GM21526 (cell line): ENCODE data around the gene USP24.

Experiments used
- ATAC-seq: cut with Tn5 transposase; IDR thresholded peaks from one replicate; pipeline ENCODE4 v1.9.1; 2021; ENCODE audit warnings: moderate library complexity; ENCODE audit not compliant: unreplicated experiment, low FRiP score

Gene USP24

DNA sequence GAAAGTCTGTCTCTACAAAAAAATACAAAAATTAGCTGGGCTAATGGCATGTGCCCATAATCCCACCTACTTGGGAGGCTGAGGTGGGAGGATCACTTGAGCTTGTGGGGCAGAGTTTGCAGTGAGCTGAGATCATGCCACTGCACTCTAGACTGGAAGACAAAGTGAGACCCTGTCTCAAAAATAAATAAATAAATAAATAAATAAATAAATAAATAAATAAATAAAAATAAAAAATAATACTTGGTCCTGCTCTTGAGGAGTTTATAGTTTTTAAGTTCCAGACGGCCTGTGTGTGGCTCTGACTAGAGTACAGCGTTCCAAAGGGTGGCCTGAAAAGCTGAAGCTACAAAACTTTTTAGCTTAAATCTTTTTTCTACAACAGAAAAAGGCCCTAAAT, 140.7 kb downstream of the USP24 start:
- no peak for ATAC-seq

GRCh38 chr1:55073187-55073916, 141.8 kb downstream of the USP24 start:
- no peak for ATAC-seq

GRCh38 chr1:55071477-55071876, 143.7 kb downstream of the USP24 start:
- no peak for ATAC-seq

GRCh38 chr1:55070293-55071164, 144.6 kb downstream of the USP24 start:
- no peak for ATAC-seq

DNA sequence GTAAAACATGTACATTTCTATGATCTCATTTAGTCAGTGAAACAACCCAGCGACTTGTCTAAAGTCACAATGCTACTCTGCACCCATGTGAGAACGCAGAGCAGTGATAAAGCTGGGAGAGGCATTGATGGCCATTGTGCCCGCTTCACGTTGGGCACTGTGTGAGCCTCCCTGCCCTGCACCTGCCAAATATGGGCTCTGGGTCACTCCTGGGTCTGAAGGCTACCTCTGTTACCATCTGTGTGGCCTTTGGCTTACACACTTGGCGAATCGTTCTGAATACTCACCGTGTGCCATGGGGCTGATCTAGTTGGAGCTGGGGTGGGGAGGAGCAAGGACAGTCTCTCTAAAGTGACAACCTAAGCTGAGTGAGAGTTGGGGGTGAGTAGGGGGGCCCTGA, 145.9 kb downstream of the USP24 start:
- ATAC-seq: no peak

DNA sequence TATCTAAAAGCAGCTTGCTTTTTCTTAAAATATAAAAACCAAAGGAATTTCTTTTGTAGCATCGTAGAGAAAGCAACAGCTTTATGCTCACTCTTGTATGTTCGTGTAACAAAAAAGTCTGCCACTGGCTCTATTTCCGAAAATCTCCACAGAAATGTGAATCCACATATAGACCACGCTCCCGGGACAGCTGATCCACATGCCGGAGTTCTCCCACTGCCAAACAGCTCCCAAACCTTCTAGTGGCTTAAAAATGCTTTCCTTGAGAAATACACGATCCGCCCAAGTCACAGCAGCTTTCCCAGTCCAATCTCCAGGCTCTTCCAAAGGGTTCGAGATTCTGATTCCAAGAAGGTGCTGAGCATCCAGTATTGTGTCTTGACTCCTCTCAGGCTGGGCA, 146.5 kb downstream of the USP24 start:
- ATAC-seq: no peak

GRCh38 chr1:55067914-55068313, 147.2 kb downstream of the USP24 start:
- no peak for ATAC-seq

- ATAC-seq: no peak
Measured at GRCh38 chr1:55067022-55067778, 148.0 kb downstream of the USP24 start.

GRCh38 chr1:55065648-55066047, 149.5 kb downstream of the USP24 start:
- no peak for ATAC-seq

DNA sequence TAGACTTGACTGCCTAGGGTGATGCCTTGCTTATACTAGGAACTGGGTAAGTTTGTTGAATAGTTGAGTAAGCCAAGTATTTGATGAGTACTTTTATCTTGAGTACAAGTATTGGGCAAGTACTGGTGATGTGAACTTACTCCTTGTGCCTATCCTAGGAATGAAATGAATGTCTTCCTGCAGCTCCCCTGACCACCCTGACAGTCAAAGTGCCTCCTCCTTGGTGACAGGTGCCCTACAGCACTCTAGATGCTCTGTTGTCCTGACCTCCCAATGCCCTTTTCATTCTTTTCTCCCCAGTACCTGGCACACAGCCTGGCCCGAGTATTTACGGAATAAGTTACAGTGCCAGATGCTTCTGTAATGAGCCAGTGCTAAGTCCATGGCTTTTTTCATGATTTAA, 150.3 kb downstream of the USP24 start:
- no peak for ATAC-seq

- ATAC-seq: no peak
Measured at GRCh38 chr1:55064071-55064581, 151.0 kb downstream of the USP24 start.

DNA sequence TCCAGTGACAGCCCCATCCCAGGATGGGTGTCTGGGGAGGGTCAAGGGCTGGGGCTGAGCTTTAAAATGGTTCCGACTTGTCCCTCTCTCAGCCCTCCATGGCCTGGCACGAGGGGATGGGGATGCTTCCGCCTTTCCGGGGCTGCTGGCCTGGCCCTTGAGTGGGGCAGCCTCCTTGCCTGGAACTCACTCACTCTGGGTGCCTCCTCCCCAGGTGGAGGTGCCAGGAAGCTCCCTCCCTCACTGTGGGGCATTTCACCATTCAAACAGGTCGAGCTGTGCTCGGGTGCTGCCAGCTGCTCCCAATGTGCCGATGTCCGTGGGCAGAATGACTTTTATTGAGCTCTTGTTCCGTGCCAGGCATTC, 151.6 kb downstream of the USP24 start:
- ATAC-seq: no peak

- no peak for ATAC-seq
Measured at GRCh38 chr1:55062801-55063576, 152.2 kb downstream of the USP24 start.

DNA sequence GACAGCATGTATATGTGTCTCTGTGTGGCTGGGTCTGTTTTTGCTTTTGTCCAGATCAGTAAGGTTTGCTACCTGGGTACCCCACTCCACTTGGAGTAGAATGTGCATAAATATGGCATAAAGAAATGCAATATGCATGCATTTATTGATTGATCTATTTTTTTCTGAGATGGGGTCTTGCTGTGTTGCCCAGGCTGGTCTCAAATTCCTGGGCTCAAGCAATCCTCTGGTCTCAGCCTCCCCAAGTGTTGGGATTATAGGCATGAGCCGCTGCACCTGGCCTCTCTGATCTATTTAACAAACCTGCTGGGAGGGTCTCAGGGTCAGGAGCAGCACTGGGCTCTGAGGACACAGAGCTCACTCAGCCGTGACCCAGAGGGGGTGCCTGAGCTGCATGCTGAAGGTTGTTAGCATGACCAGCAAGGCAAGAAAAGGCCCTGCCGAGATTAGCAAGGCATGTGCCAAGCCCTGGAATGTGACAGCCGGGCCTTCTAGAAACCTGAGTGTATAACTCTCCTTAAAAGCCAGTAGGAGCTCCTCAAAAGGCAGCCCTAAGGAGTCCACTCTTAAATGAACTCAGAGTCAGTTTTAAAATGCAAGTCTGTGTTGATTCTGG, 153.3 kb downstream of the USP24 start:
- no peak for ATAC-seq

DNA sequence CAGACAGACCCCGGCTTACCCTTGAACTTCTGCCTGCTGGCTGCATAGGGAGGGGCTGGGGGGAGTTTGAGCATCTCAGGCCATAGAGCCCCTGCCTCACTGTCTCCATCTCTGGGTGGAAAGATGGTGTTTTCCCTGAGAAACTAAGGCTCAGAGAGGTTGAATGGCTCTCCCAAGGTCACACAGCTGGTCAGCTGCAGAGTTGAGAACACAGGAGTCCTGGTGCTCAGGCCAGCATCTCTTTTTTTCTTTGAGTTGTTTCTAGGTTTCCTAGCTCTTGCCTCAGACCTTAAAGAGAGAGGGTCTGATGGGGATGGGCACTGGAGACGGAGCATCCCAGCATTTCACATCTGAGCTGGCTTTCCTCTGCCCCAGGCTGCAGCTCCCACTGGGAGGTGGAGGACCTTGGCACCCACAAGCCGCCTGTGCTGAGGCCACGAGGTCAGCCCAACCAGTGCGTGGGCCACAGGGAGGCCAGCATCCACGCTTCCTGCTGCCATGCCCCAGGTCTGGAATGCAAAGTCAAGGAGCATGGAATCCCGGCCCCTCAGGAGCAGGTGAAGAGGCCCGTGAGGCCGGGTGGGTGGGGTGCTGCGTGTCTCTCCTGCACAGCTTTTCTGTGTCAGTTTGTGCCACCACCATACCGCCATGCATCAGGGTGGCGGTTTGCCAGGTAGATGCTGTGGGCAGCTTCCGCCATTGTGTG, 154.0 kb downstream of the USP24 start:
- no peak for ATAC-seq

- ATAC-seq: no peak
Measured at GRCh38 chr1:55060133-55060999, 154.8 kb downstream of the USP24 start.

- no peak for ATAC-seq
Measured at GRCh38 chr1:55059302-55060132, 155.6 kb downstream of the USP24 start.

GRCh38 chr1:55057956-55058298, 157.2 kb downstream of the USP24 start:
- ATAC-seq: no peak
